Keratinocyte (primary cell): ENCODE results near the gene SMAP1.

ENCODE experiments used
- CTCF ChIP-seq, 3 experiments: IDR thresholded peaks in 1 of 3; conservative IDR thresholded peaks in 1 of 3; optimal IDR thresholded peaks in 1 of 3; 2 replicates in 2 of 3; 3 replicates in 1 of 3; pipeline versions ENCODE3 to v1.5.1; 2011; ENCODE audit warnings: low read length in 3 of 3, mild to moderate bottlenecking in 3 of 3, moderate library complexity in 2 of 3, control low read depth in 1 of 3, inconsistent platforms in 1 of 3; ENCODE audit not compliant: insufficient read depth in 2 of 3; ENCODE audit errors: extremely low read depth in 1 of 3
- EZH2 ChIP-seq: IDR thresholded peaks from one replicate; pipeline ENCODE4 v1.6.1; 2012; ENCODE audit warnings: inconsistent platforms, mild to moderate bottlenecking, low read length, moderate library complexity

DNA sequence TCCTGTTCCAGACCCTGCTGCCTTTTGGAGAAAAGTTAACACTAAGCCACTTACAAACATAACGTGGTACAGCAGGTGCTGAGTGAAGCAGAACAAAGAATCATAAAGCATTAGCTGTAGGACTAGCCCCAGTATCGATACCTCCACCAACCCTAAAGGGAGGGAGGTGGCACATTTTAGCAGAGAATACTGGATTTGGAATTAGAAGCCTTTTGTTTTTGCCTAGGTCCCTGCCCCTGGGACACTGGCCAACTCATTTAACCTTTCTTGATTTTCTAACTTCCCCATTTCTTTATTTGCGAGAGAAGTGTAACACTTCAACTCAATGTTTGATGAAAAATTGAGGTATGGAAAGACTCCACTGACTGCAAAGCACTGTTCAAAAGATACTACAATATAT is 195.7 kb downstream of the SMAP1 start:
- TF ChIP-seq CTCF (optimal IDR thresholded peaks at IDR 0.05 in 1 of 3, IDR thresholded peaks at IDR 0.05 in 1 of 3, conservative IDR thresholded peaks at IDR 0.05 in 1 of 3; ENCODE audit: extremely low read depth in 1 of 3, insufficient read depth in 2 of 3, low read length in 3 of 3): no peak
- TF ChIP-seq EZH2: no peak
